HFFc6 (cell line): ENCODE results near the gene MAN2B2. TPM values are rescaled to one million over a fixed set of nuclear protein-coding genes. Genes with fewer than 3 reads are reported as not detected.

Source experiments
- DNase-seq: peaks from one replicate; pipeline ENCODE4 v3.0.0-alpha.2; 2018
- H3K27ac Mint-ChIP-seq: 2 replicates; pipeline ENCODE4 v1.8.0; 2020; ENCODE audit warnings: mild to moderate bottlenecking, mixed read lengths
- H3K27me3 Mint-ChIP-seq: 2 replicates; pipeline ENCODE4 v1.8.0; 2021; ENCODE audit warnings: mild to moderate bottlenecking, moderate library complexity, mixed read lengths; ENCODE audit not compliant: insufficient read depth
- H3K36me3 Mint-ChIP-seq: 2 replicates; pipeline ENCODE4 v1.8.0; 2021; ENCODE audit warnings: low read depth, mixed read lengths
- H3K4me1 Mint-ChIP-seq: 2 replicates; pipeline ENCODE4 v1.8.0; 2020; ENCODE audit warnings: low read depth, mixed read lengths
- H3K4me3 Mint-ChIP-seq: 2 replicates; pipeline ENCODE4 v1.8.0; 2020; ENCODE audit warnings: mild to moderate bottlenecking, moderate library complexity, mixed read lengths
- H3K9me3 Mint-ChIP-seq: 2 replicates; pipeline ENCODE4 v1.8.0; 2020; ENCODE audit warnings: mild to moderate bottlenecking, mixed read lengths
- total RNA-seq, 6 experiments: library from RNA; stranded (reverse); fragmentation: NEBNext Ultra II Directional; extraction: Animal tissue kit (Norgen Biotek cat#: 25700); gene quantifications; 2 replicates in 1 of 6; 3 replicates in 5 of 6; pipeline ENCODE4 v1.2.3, GENCODE V29; 2021
- TF ChIP-seq, protein P1 (sequence below): fragments of 200-600 bp; sonication (generic); IDR thresholded peaks from 2 replicates; pipeline ENCODE4 v1.5.0; 2021; ENCODE audit warnings: antibody characterized with exemption, mild to moderate bottlenecking

The MAN2B2 gene
- total RNA-seq, 6 experiments from 2014 or later: 35.8 to 44.5 (median 40.5) TPM

DNA sequence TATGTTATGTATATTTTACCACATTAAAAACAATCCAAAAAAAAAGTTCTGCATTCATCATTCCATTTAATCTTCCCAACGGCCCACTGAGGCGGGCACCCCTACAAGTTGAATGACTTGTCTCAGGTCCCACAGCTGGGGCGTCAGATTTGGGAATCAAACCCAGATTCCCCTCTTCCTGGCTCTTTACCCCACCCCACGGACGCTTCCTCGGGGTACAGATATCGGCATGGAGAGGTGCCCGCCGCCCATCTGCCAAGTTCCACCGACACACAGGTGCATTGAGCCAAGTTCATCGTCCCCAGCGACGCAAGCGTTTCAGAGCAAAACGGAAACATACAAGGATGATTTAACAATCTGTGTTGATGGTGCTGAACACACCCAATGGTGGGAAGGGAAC lies 36.9 kb upstream of the MAN2B2 start:
- no peak for DNase-seq
- TF ChIP-seq, protein P1, sequence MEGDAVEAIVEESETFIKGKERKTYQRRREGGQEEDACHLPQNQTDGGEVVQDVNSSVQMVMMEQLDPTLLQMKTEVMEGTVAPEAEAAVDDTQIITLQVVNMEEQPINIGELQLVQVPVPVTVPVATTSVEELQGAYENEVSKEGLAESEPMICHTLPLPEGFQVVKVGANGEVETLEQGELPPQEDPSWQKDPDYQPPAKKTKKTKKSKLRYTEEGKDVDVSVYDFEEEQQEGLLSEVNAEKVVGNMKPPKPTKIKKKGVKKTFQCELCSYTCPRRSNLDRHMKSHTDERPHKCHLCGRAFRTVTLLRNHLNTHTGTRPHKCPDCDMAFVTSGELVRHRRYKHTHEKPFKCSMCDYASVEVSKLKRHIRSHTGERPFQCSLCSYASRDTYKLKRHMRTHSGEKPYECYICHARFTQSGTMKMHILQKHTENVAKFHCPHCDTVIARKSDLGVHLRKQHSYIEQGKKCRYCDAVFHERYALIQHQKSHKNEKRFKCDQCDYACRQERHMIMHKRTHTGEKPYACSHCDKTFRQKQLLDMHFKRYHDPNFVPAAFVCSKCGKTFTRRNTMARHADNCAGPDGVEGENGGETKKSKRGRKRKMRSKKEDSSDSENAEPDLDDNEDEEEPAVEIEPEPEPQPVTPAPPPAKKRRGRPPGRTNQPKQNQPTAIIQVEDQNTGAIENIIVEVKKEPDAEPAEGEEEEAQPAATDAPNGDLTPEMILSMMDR: no peak
- H3K27me3 Mint-ChIP-seq: peaks cover 17% of the 10 kb centered on the region
- no peak overlapping the region for H3K4me3 Mint-ChIP-seq
- no peaks in the 10 kb centered on the region for H3K4me1 Mint-ChIP-seq
- no peak overlapping the region for H3K27ac Mint-ChIP-seq
- H3K36me3 Mint-ChIP-seq: no peaks in the 10 kb centered on the region
- H3K9me3 Mint-ChIP-seq: peaks cover 10% of the 10 kb centered on the region; the same call in 1 of the 2 replicates

DNA sequence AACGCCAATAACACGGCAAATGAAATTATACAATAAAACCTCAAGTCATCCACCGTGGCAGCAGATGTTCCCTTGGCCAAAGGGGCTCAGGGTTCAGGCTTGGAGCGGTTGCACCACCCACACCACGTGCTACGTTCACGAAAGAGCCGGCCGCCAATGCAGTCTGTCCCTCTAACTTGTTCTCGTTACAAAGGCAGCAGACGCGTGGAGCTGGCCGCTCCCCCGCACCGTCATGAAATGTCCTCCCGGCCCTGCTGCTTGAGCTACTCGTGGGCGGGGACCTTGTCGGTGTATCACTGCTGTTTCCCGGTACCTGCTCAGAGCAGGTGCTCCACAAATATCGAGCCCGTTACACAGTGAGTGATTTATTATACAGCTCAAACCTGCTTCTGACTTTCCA lies 36.4 kb upstream of the MAN2B2 start:
- Mint-ChIP-seq H3K36me3 (no peaks in the 10 kb centered on the region), H3K9me3 (peaks cover 10% of the 10 kb centered on the region; the same call in 1 of the 2 replicates), H3K27me3 (peaks cover 16% of the 10 kb centered on the region), H3K27ac (no peak overlapping the region), H3K4me3 (no peak overlapping the region), H3K4me1 (no peaks in the 10 kb centered on the region)
- no peak for DNase-seq
- TF ChIP-seq, protein P1: no peak

DNA sequence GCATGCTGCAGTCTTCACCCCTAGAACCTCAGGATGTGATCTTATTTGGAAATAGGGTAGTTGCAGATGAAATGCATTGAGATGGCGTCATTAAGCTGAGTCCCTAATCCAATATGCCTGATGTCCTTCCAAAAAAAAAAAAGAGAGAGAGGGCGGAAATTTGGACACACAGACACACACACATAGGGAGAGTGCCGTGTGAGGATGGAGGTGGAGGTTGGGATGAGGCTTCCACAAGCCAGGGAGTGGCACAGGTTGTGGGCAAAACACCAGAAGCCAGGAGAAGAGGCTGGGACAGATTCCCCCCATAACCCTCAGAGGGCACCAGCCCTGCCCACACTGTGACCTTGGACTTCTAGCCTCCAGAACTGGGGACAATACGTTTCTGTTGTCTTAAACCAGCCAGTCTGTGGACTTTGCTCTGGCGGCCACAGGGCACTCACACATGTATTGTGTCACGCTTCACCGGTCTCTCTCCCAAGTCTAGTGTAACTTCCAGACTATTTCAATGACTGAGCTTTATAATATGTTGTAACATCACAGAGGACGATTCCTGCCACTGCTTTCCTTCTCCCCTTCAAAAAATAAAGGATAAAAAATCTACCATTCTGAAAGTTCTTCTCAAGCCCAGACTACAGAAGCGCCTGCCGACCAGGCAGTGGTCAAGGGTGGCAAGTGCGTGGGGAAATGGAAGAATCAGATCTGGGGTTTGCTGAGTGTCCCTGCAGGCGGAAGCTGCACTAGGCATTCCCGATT lies 35.8 kb upstream of the MAN2B2 start:
- no peaks in the 10 kb centered on the region for H3K4me1 Mint-ChIP-seq
- H3K36me3 Mint-ChIP-seq: no peaks in the 10 kb centered on the region
- H3K27ac Mint-ChIP-seq: no peak overlapping the region
- H3K9me3 Mint-ChIP-seq: peaks cover 10% of the 10 kb centered on the region; the same call in 1 of the 2 replicates
- H3K4me3 Mint-ChIP-seq: no peak overlapping the region
- TF ChIP-seq, protein P1: no peak
- peaks cover 16% of the 10 kb centered on the region for H3K27me3 Mint-ChIP-seq
- DNase-seq: no peak

DNA sequence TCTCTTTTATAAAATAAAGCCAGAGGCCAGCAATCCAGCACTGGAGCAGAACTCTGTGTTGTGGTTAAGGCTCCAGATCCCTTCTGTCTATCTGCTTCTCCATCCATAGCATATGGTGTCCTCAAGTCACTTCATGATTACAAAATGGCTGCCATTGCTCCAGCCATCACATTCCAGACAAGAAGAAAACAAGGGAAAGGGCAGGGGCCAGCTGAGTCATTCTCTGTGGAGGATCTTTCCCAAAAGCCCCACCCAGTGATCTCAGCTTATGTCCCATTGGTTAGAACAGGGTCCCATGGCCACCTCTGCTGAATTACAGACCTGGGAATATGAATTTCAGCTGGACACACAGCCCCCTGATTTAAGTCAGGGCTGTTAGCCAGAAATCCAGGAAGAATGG lies 34.1 kb upstream of the MAN2B2 start:
- Mint-ChIP-seq H3K4me1 (no peaks in the 10 kb centered on the region), H3K27me3 (peaks cover 16% of the 10 kb centered on the region), H3K36me3 (no peaks in the 10 kb centered on the region), H3K4me3 (no peak overlapping the region), H3K27ac (no peak overlapping the region), H3K9me3 (peaks cover 10% of the 10 kb centered on the region; the same call in 1 of the 2 replicates)
- TF ChIP-seq, protein P1: no peak
- DNase-seq: no peak

DNA sequence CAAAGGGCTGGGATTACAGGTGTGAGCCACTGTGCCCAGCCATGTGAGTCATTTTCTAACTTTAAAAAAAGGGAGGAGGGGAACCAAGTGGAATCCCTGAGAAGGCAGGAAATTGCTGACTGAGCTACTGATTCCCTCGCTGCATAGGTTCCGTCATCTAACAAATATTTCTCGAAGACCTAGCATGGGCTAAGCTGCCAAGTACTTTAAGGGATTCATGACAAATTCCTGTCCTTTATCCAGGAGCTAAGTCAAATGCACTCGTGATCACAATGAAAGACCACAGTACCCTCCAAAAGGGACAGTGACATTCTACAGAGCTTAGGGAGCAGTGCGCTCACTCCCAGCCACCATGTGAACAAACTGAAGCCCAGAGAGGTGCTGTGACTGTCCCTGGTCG lies 33.2 kb upstream of the MAN2B2 start:
- Mint-ChIP-seq H3K9me3 (peaks cover 10% of the 10 kb centered on the region; the same call in 1 of the 2 replicates), H3K27me3 (peaks cover 18% of the 10 kb centered on the region)

More for the DNA sequence above, 33.2 kb upstream of the MAN2B2 start:
- no peak overlapping the region for H3K4me3 Mint-ChIP-seq
- no peak for DNase-seq
- H3K27ac Mint-ChIP-seq: no peak overlapping the region
- no peaks in the 10 kb centered on the region for H3K36me3 Mint-ChIP-seq
- no peaks in the 10 kb centered on the region for H3K4me1 Mint-ChIP-seq
- TF ChIP-seq, protein P1: no peak
